Measurements from ENCODE around the gene SSH2.

- TF ChIP-seq CTCF (CRISPR knock-in tag; IDR thresholded peaks at IDR 0.05): no peak
- TF ChIP-seq NFIB (CRISPR knock-in tag; IDR thresholded peaks at IDR 0.05; ENCODE audit: borderline replicate concordance): no peak
- no peak for TF ChIP-seq ATF7-NPFF (CRISPR knock-in tag; IDR thresholded peaks at IDR 0.05; ENCODE audit: low read depth)
- no peak for TF ChIP-seq ZNF839 (CRISPR knock-in tag; IDR thresholded peaks at IDR 0.05; ENCODE audit: borderline replicate concordance)
- TF ChIP-seq ZBTB33 (CRISPR knock-in tag; IDR thresholded peaks at IDR 0.05): peak; percentile 98
- no peak for TF ChIP-seq RNF2 (conservative IDR thresholded peaks at IDR 0.05; ENCODE audit: low read depth)
- TF ChIP-seq ZBTB4 (CRISPR knock-in tag; IDR thresholded peaks at IDR 0.05; ENCODE audit: borderline replicate concordance): no peak
- TF ChIP-seq CREB1 (IDR thresholded peaks at IDR 0.05): no peak
- no peak for TF ChIP-seq CREB1 (CRISPR knock-in tag; IDR thresholded peaks at IDR 0.05)
- no peak for TF ChIP-seq ATF2 (CRISPR knock-in tag; IDR thresholded peaks at IDR 0.05)
- no peak for TF ChIP-seq POLR2AphosphoS5 (IDR thresholded peaks at IDR 0.05; ENCODE audit: low read depth, low read length)
- no peak for TF ChIP-seq MAFG (CRISPR knock-in tag; IDR thresholded peaks at IDR 0.05)
- no peak for TF ChIP-seq ZNF24 (IDR thresholded peaks at IDR 0.05)
- no peak for TF ChIP-seq ETV6 (CRISPR knock-in tag; conservative IDR thresholded peaks at IDR 0.05)
- TF ChIP-seq JARID2 (CRISPR knock-in tag; IDR thresholded peaks at IDR 0.05; ENCODE audit: insufficient replicate concordance): no peak
Measured at GRCh38 chr17:29612404-29613280, 317.4 kb downstream of the SSH2 start.

Measured in HepG2 (cell line).